T follicular helper cell (primary cell): Measurements from ENCODE around the gene MMP14.

ENCODE experiments used
- DNase-seq: peaks from one replicate; pipeline ENCODE4 v3.0.0-alpha.2; 2020; ENCODE audit warnings: low read depth

Gene MMP14

DNA sequence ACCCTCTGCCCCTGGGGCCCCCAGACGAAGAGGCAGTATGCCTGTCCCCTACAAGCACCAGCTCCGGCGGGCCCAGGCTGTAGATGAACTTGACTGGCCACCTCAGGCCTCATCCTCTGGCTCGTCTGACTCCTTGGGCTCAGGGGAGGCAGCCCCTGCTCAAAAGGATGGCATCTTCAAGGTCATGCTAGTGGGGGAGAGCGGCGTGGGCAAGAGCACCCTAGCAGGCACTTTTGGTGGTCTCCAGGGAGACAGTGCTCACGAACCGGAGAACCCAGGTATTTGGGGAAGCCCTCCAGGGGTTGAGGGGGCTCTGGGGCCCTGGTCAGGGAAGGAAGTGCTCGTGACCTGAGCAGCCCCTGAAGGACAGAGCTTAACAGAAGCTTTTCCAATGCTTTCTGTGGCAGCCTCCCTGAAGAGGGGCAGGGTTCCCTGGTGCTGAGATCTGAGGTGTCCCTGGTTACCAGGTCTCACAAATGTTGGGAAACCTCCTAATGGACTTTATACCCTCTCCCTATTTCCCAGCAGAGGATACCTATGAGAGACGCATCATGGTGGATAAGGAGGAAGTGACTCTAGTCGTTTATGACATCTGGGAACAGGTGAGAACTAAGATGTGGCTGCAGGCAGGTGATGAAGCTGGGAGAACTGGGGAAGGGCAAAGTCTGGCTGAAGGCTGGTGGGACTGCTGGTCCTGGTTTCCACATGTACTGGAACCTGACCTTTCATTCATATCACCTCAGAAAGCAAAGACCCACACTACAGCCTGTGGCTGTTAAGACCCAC is 48.5 kb downstream of the MMP14 start:
- DNase-seq = no peak

DNA sequence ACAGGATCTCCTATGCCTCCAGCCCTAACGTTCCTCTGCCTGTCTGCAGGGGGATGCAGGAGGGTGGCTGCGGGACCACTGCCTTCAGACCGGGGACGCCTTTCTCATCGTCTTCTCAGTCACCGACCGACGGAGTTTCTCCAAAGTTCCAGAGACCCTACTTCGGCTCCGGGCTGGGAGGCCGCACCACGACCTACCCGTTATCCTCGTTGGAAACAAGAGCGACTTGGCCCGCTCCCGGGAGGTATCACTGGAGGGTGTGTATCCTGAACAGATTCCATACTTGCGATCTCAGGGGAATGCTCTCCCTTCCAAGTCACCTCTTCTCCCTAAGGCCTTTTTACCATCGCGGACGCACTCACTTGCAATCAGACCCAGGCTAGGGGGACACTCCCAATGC is 49.6 kb downstream of the MMP14 start:
- DNase-seq = no peak

DNA sequence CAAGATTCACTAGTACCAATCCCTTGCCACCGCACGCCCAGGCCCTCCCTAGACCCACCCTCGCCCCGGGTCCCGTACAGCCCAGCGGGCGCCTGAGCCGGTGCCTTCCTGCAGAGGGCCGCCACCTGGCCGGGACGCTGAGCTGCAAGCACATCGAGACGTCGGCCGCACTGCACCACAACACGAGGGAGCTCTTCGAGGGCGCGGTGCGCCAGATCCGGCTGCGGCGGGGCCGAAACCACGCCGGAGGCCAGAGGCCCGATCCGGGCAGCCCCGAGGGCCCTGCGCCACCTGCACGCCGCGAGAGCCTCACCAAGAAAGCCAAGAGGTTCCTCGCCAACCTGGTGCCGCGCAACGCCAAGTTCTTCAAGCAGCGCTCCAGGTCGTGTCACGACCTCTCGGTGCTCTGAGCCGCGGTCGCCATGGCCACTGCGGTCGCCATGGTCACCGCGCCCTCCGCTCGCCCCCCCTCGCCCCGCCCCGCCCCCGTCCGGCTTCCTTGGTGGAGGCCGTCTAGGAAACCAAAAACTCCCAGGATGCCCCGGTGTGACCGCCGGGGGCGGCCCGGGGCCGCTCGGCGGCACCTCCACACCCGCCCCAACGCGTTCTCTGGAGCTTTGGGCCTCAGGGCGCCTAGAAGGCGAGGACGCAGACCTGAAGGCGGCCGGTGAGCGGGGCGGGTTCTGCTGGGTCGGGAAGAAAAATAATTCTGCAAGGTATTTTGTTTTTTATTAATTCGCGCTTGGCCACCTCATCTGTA is 50.3 kb downstream of the MMP14 start:
- peak; percentile 53 for DNase-seq

DNA sequence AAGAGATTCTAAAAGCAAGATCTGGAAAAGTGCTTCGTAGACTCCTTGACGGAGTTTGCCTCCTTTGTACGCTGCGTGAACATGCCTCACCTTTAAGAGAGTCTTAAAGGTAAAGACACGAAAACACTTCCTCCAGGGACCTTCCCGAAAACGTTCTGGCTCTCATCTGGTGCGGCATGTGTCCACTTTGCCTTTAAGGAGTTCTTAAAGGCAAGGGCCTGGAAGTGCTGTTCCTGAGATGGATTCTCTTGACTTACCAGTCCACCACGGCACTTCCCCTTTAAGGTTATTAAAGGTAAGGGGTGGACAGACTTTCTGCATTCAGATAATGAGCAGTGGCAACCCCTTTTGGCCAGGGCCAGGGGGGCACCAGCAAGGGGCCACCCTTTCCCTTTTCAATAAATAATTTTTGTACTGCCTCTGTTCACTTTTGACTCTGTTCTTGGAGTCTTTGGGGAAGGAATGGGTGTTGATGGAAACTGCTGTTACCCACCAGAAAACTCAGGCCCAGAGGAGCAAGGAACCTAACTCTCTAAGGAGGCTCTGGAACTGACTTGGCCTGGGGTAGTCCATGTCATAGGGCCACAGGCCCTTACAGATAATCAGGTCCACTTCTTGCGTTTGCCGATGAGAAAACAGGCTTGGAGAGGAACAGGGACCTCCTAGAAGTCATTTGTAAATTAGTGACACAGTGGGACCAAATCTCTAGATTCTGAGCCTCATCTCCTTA is 51.0 kb downstream of the MMP14 start:
- peak; percentile 26 for DNase-seq

DNA sequence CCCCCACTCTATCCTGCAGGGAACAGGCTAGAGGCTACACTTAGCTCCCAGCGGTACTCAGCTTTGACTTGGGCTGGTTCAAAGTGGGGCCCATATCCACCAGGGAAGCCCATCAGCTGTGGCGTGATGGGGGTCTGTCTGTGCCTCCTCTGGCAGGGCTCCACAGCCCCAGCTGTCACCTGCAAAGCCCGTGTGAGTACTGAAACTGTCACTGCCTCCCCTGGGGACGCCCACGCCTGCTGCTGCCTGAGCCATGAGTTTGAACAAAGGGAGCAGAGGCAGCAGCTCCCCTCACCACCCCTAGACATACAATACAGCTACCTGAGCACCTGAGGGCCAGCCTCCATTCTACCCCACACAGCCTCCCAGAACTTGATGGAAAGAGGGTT is 51.6 kb downstream of the MMP14 start:
- no peak for DNase-seq

DNA sequence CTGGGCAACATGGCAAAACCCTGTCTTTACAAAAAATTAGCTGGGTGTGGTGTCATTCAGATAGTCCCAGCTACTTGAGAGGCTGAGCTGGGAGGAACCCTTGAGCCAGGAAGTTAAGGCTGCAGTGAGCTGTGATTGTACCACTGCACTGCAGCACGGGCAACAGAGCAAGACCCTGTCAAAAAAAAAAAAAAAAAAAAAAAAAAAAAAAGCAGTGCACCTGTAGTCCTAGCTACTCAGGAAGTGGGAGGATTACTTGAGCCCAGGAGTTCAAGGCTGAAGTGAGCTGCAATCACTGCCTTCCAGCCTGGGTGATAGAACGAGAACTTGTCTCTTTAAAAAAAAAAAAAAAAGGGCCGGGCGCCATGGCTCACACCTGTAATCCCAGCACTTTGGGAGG is 52.3 kb downstream of the MMP14 start:
- DNase-seq = no peak

DNA sequence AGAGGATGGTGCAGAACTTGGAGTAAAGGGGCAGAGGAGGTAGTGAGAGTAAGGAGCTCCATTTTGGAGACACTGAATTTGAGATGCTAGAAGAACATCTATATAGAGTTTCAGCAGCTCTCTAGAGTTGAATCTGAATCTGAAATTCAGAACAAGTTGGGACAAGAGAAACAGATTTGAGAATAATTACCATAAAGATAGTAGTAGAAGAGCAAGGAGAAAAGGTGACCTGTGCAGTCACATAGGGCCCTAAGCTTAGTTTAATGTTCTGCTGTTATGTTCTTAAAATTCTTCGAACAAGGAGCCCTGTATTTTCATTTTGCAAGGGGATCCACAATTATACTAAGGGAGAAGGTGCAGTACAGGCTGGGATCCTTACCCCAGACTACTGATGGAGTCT is 54.0 kb downstream of the MMP14 start:
- no peak for DNase-seq

DNA sequence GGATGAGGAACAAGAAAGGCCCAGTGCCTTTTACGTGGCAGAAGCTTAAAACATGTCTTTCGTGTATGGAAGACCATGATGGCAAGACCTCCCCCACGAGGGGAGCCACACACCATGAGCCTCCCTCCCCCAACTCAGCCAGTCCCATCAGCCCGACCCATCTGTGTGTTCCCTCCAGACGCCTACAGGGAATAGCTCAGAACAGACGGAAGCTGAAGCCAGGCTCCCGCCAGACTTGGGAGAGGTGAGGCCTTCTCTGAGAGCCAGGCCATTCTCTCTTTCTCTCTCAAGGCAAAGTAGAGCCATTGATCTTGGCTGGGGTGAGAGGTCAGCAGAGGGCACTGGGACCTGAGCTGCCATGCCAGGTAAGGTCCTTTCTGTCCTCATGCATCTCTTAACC is 56.1 kb downstream of the MMP14 start:
- no peak for DNase-seq

DNA sequence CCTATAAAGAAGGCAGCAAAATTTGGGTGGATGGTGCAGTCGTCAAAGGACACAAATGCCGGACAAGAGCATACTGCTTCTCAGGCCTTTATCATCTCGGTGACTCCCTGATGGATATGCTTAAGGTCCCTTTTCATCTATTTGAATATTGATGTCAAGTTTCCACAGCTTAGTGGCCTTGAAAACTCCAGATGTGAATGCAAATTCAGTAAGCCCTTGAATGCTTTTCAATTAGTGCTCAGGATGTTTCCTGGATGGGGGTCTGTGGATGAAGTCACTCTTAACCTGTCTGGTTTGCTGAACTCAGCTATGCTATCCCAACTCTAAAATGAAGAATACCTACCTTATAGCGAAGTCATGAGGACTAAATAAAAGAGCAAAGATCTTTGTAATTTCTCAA is 57.3 kb downstream of the MMP14 start:
- no peak for DNase-seq

DNA sequence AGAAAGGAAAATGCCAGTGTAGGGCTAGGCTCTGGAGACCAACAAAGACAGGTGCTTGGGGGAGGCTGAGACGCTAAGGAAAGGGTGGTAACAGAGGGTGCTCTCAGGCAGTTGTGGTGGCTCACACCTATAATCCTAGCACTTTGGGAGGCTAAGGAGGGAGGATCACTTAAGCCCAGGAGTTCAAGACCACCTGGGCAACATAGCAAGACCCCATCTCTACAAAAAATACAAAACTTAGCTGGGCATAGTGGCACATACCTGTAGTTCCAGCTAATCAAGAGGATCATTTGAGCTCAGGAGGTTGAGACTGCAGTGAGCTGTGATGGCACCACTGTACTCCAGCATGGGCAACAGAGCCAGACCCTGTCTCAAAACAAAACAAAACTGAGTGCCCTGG is 59.0 kb downstream of the MMP14 start:
- DNase-seq = no peak

DNA sequence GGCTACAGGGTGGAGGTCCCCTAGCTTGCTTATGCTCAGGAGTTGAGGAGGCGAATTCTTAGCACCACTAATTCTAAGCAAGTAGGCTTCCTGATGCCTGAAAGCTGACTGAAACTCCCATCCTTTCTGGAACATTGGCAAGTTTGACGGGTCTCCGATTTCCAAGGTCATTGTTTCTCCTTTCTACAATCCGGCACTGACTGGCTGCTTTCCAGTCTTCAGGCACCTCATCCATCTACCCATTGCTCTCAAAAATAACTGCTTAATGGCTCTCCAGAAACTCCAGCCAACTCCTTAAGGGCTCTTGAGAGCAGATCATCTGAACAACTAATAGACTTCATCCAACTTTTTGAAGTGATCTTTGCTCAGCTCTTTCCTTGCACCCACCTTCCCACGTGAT is 60.0 kb downstream of the MMP14 start:
- no peak for DNase-seq

DNA sequence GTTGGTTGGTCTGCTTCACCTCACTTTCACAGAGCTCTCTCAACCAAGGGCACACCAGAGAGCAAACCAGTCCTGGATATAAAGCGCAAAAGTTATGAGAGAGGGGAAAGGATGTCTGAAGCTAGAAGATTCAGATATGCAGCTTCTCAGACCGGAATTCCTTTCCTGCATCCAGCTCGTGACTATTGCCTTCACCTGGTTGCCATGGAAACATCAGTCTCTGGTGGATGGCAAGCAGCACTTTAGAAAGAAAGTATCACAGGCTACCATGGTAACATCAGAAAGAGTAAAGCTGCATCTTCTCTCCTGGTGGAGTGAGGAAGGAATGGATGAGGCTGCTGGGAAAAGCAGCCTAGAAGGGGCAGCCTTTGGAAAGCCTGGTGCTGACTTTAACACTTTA is 60.4 kb downstream of the MMP14 start:
- DNase-seq = no peak

DNA sequence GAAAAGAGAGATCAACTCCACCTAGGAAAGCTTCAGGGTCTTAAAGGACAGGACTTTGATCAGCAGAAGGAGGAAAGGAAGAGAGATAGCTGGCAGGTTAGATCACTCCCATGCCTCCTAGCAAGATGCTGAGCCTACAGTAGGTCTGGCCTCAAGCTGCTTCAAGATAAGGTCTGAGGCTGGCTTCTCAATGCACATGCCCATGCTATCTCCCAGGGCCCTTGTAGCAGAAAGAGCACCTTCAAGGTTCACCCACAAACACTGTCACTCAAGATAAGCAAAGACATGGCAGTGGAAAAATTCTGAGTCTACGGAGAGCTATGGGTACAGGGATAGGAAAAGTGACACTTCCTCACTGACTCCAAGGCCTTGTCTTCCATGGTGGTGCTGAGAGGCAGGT is 61.0 kb downstream of the MMP14 start:
- DNase-seq = no peak
